Lower leg skin (tissue), 3 donors: ENCODE measurements around the gene ADCY7.

ENCODE experiments used
- POLR2A ChIP-seq, 2 donors: fragments of 450-650 bp; IDR thresholded peaks; one replicate each; pipeline ENCODE4 v1.6.1; 2016 to 2017; ENCODE audit warnings: antibody characterized with exemption in 2 of 2, mild to moderate bottlenecking in 1 of 2, moderate library complexity in 1 of 2
- TF ChIP-seq, protein P1 (sequence below), 3 donors: fragments of 450-650 bp; IDR thresholded peaks; one replicate each; pipeline ENCODE4 v1.5.1; 2016; ENCODE audit warnings: antibody characterized with exemption in 3 of 3, mild to moderate bottlenecking in 3 of 3, moderate library complexity in 2 of 3

DNA sequence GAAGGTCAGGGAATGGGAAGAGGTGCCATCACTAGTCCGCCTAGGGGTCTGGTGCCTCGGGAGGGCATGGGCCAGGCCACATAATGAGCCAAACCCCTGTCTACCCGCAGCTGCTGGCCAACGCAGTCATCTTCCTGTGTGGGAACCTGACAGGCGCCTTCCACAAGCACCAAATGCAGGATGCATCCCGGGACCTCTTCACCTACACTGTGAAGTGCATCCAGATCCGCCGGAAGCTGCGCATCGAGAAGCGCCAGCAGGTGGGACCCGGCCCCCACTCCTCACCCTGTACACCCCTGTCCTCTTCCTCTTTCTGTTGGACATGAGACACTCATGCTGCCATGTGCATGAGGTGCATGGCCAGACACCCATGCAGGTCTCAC, 26.2 kb downstream of the ADCY7 start:
- TF ChIP-seq, protein P1, sequence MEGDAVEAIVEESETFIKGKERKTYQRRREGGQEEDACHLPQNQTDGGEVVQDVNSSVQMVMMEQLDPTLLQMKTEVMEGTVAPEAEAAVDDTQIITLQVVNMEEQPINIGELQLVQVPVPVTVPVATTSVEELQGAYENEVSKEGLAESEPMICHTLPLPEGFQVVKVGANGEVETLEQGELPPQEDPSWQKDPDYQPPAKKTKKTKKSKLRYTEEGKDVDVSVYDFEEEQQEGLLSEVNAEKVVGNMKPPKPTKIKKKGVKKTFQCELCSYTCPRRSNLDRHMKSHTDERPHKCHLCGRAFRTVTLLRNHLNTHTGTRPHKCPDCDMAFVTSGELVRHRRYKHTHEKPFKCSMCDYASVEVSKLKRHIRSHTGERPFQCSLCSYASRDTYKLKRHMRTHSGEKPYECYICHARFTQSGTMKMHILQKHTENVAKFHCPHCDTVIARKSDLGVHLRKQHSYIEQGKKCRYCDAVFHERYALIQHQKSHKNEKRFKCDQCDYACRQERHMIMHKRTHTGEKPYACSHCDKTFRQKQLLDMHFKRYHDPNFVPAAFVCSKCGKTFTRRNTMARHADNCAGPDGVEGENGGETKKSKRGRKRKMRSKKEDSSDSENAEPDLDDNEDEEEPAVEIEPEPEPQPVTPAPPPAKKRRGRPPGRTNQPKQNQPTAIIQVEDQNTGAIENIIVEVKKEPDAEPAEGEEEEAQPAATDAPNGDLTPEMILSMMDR (IDR thresholded peaks at IDR 0.05), result no peak
- TF ChIP-seq POLR2A (IDR thresholded peaks at IDR 0.05), result no peak
